A172 (cell line): ENCODE data around the gene BDP1. TPM values are rescaled to one million over a fixed set of nuclear protein-coding genes. Genes with fewer than 3 reads are reported as not detected.
"Not testable (repeated sequence)": the region's sequence is repeated elsewhere in the genome, so short reads cannot be mapped to it uniquely, and the experiment has no call there.

Experiments used
- DNase-seq: peaks from one replicate; pipeline ENCODE4 v3.0.0-alpha.2; 2015; ENCODE audit warnings: low spot score
- total RNA-seq: library from RNA; depleted of rRNA; stranded (reverse); fragments of >200 nt; shearing (Covaris generic); gene quantifications from 2 replicates; pipeline ENCODE4 v1.2.3, GENCODE V29; 2014

The BDP1 gene
- total RNA-seq, 1 experiment from 2014 or later, result 26.0 TPM

GRCh38 chr5:71571811-71572210 lies 116.4 kb downstream of the BDP1 start:
- DNase-seq, result not testable (repeated sequence)

- no peak for DNase-seq
Measured at GRCh38 chr5:71573591-71573990, 118.1 kb downstream of the BDP1 start.

- DNase-seq, result not testable (repeated sequence)
Measured at GRCh38 chr5:71575588-71575987, 120.1 kb downstream of the BDP1 start.

- DNase-seq, result no peak
Measured at GRCh38 chr5:71576241-71576640, 120.8 kb downstream of the BDP1 start.

- not testable (repeated sequence) for DNase-seq
Measured at GRCh38 chr5:71577839-71578238, 122.4 kb downstream of the BDP1 start.

GRCh38 chr5:71582945-71583584 lies 127.6 kb downstream of the BDP1 start:
- DNase-seq, result no peak

- DNase-seq, result peak; percentile 88
Measured at GRCh38 chr5:71586052-71586940, 130.8 kb downstream of the BDP1 start.

GRCh38 chr5:71586941-71587765 lies 131.7 kb downstream of the BDP1 start, which contains the start of gene MCCC2:
Gene MCCC2, plus strand, starts transcription at chr5:71587340. Its CDS starts 86 bp downstream, at chr5:71587426.
- DNase-seq, result peak; percentile 95

- DNase-seq, result no peak
Measured at GRCh38 chr5:71587766-71588532, 132.5 kb downstream of the BDP1 start.

GRCh38 chr5:71588533-71588885 lies 133.1 kb downstream of the BDP1 start:
- DNase-seq, result no peak

- no peak for DNase-seq
Measured at GRCh38 chr5:71589903-71590302, 134.5 kb downstream of the BDP1 start.

- DNase-seq, result no peak
Measured at GRCh38 chr5:71591100-71591499, 135.6 kb downstream of the BDP1 start.

GRCh38 chr5:71596169-71596568 lies 140.7 kb downstream of the BDP1 start:
- DNase-seq, result no peak

- no peak for DNase-seq
Measured at GRCh38 chr5:71597001-71597400, 141.6 kb downstream of the BDP1 start.

- no peak for DNase-seq
Measured at GRCh38 chr5:71600783-71601182, 145.3 kb downstream of the BDP1 start.

GRCh38 chr5:71601222-71602026 lies 146.0 kb downstream of the BDP1 start:
- peak; percentile 99 for DNase-seq

- DNase-seq, result not testable (repeated sequence)
Measured at GRCh38 chr5:71609916-71610315, 154.5 kb downstream of the BDP1 start.

GRCh38 chr5:71615809-71616208 lies 160.4 kb downstream of the BDP1 start:
- no peak for DNase-seq
